Brain microvascular endothelial cell (primary cell): Measurements from ENCODE around the gene HSPB6.

Experiments used
- DNase-seq: peaks from one replicate; pipeline ENCODE4 v3.0.0-alpha.2; 2020
- H3K27ac ChIP-seq: fragments of 250-450 bp; sonication (Bioruptor Pico); 2 replicates; pipeline ENCODE4 v1.5.1; 2020; ENCODE audit warnings: mild to moderate bottlenecking, moderate library complexity
- H3K27me3 ChIP-seq: fragments of 250-450 bp; sonication (Bioruptor Pico); replicated peaks from 2 replicates; pipeline ENCODE4 v1.5.1; 2020; ENCODE audit warnings: mild to moderate bottlenecking
- H3K36me3 ChIP-seq: fragments of 250-450 bp; sonication (Bioruptor Pico); replicated peaks from 2 replicates; pipeline ENCODE4 v1.5.1; 2020; ENCODE audit warnings: mild to moderate bottlenecking
- H3K4me3 ChIP-seq: 2 replicates; pipeline ENCODE4 v1.5.1; 2011; ENCODE audit warnings: low read depth, mild to moderate bottlenecking, control low read depth, low read length, moderate library complexity
- in situ Hi-C: cut with HindIII; loops from 2 replicates; pipeline ENCODE4 v1.10.0; 2017; ENCODE audit warnings: low sequenced_read_pairs, low pct_ligation_motif_present
- TF ChIP-seq, protein P1 (sequence below): IDR thresholded peaks from 2 replicates; pipeline ENCODE4 v1.5.1; 2011; ENCODE audit warnings: low read depth, mild to moderate bottlenecking, moderate library complexity, low read length, control low read depth, inconsistent platforms; ENCODE audit errors: missing control alignments

Gene HSPB6

DNA sequence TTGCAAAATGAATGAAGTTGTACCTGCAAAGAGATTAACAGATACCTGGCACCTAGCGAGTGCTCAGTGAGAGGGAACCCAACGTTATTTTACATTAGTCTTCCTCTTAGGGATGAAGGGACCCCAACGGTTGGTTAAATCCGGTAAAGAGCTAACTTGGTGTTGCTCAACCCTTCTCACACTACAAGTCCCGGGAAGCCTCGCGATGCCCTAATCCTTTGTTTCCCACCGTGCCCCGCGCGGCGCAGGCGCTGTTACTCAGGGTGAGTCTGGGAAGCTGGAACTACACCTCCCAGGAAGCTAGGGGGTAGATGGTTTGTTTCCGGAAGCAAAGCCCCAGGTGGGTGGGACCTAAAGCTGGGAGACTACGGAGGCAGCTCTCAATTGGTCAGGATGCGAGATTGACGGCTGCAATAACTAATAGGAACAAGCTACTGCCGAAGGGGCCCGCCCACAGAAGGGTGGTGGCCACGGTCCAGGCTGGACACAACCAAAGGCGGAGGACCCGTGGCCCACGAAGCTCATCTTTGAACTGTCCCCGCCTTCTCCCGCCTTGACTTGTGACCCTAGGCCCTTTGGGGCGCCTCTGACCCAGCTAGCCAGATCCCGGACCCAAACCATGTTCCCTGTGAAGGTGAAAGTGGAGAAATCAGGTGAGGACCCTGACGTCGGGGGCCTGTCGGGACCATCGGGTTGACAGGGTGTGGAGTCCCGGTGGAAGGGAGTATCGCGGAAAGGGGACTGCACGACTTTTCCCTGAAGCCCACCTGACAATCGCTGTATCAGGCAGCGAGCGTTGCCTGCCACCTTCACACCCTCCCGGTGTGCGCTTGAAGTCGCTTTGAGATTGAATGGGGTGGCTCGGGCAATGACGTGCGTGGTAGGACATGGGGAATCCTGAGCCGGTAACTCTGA lies 8.5 kb downstream of the HSPB6 start, which contains the start of gene LIN37:
LIN37 (plus strand) TSS at position 471 of the 915 bp plus-strand sequence; CDS start at position 620, 149 bp downstream.
- Histone ChIP-seq H3K36me3 (peaks cover 14% of the 10 kb centered on the region), H3K27ac (peak within 1 kb of the TSS; percentile 35), H3K4me3 (peak within 1 kb of the TSS; percentile 100), H3K27me3 (no peaks in the 10 kb centered on the region)
- DNase-seq: peak; percentile 99
- in situ Hi-C loops: no loop called here
- TF ChIP-seq, protein P1, sequence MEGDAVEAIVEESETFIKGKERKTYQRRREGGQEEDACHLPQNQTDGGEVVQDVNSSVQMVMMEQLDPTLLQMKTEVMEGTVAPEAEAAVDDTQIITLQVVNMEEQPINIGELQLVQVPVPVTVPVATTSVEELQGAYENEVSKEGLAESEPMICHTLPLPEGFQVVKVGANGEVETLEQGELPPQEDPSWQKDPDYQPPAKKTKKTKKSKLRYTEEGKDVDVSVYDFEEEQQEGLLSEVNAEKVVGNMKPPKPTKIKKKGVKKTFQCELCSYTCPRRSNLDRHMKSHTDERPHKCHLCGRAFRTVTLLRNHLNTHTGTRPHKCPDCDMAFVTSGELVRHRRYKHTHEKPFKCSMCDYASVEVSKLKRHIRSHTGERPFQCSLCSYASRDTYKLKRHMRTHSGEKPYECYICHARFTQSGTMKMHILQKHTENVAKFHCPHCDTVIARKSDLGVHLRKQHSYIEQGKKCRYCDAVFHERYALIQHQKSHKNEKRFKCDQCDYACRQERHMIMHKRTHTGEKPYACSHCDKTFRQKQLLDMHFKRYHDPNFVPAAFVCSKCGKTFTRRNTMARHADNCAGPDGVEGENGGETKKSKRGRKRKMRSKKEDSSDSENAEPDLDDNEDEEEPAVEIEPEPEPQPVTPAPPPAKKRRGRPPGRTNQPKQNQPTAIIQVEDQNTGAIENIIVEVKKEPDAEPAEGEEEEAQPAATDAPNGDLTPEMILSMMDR: peak; percentile 14

DNA sequence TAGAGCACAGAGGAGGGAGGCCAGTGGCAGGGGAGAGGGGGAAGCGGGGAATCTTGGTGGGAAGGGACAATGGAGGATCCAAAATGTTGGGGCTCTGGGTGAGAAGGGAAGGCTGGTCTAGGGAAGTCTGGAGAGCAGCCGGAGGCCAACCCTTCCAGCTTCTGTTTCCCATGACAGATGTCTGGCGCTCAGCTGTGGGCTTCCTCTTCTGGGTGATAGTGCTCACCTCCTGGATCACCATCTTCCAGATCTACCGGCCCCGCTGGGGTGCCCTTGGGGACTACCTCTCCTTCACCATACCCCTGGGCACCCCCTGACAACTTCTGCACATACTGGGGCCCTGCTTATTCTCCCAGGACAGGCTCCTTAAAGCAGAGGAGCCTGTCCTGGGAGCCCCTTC lies 10.3 kb downstream of the HSPB6 start:
- TF ChIP-seq, protein P1: no peak
- no peaks in the 10 kb centered on the region for H3K36me3 ChIP-seq
- peak overlapping the region; percentile 84 for H3K4me3 ChIP-seq
- no peak overlapping the region for H3K27ac ChIP-seq
- in situ Hi-C loops: no loop called here
- DNase-seq: no peak
- H3K27me3 ChIP-seq: no peaks in the 10 kb centered on the region

DNA sequence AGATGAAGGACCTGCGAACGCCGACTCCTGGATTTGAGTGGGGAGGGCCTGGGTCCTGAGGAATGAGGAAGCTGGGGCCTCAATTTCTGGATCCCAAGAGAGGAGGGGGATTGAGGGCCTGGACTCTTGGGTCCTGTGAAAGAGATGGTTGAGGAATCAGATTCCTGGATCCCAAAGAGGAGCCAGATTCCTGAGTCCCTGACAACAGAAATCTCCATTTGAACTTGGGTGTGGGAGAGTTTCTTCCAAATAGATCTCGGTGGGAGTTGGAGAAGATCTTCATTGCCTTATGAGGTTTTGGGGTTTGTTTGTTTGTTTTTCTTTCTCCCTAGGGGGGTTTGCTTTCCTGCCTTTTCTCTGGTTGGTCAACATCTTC lies 10.8 kb downstream of the HSPB6 start:
- Histone ChIP-seq H3K27ac (peak overlapping the region; percentile 96), H3K36me3 (no peaks in the 10 kb centered on the region), H3K27me3 (no peaks in the 10 kb centered on the region), H3K4me3 (peak overlapping the region; percentile 84)
- in situ Hi-C loops: no loop called here
- TF ChIP-seq, protein P1: no peak
- no peak for DNase-seq

DNA sequence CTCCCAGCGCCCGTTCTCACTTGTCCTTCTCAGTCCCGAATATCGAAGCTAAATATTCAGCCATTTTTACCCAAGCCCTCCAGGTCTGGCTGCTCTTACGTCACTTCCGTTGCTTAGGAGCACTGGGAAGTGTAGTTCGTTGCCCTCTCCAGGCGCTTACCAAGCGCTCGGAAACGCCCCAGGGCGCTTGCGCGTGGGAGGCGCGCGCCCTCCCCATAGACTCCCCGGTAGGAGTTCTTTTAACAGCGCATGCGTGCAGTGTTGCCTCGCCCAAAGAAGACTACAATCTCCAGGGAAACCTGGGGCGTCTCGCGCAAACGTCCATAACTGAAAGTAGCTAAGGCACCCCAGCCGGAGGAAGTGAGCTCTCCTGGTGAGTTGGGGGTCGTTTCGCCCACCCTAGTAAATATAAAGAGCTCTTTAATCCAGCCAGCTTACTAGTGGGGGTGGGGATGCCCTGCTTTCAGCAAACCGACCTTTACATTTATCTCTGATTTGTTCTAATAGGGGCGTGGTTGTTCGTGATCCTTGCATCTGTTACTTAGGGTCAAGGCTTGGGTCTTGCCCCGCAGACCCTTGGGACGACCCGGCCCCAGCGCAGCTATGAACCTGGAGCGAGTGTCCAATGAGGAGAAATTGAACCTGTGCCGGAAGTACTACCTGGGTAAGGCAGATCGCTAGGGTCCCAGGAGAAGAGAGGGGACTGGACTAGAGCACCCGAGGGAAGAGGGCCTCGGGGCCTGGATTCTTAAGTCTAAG lies 11.3 kb downstream of the HSPB6 start, which contains the start of the genes PSENEN and U2AF1L4:
PSENEN (plus strand) TSS at position 324 of the 759 bp plus-strand sequence; CDS start at position 604, 280 bp downstream.
U2AF1L4 (minus strand) TSS at position 91 of the 759 bp plus-strand sequence; CDS start at position 64, 27 bp downstream.
- H3K36me3 ChIP-seq: no peaks in the 10 kb centered on the region
- H3K27ac ChIP-seq: peak within 1 kb of the TSS; percentile 96
- DNase-seq: peak; percentile 97
- H3K27me3 ChIP-seq: no peaks in the 10 kb centered on the region
- TF ChIP-seq, protein P1: no peak
- peak within 1 kb of the TSS; percentile 84 for H3K4me3 ChIP-seq
- in situ Hi-C loops: no loop called here

DNA sequence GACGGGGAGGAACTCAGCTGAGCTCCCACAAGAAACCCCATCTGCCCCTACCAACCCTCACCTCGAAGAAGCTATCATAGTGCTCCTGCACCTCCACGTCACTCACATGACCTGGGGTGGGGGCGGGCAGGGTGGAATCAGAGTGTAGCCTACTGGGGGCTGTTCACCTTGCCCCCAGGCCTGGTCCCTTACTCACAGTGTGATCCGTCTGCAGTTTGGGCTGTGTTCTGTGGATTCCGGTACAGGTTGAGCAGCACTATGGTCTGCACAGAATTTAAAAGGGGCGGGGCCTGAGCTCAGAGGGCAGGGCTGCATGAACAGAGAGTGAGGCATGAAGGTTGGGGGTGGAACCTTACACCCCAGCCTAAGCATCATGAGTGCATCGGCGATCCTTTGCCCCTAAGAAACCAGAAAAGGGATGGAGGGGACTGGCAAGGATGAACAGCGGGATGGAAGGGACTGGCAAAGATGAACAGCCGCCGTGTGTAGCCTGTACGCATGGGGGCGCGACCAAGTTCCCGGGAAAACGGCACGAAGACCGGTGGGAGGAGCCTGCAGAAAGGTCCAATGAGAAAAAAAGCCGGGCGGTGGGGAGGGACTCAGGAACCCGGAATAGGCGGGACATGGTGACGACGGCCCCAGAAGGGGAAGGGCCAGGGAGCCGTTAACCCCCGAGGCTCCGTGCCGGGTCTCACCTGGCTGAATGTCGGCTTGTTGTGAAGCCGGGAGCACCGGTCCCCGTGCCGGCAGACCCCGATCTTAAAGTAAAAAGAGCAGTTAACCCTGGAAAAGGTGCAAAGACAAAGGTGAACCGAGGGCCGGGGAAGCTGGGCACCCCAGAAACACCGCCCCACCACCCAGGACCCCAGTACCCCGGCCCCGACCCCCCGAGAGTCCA lies 12.2 kb downstream of the HSPB6 start:
- TF ChIP-seq, protein P1: peak; percentile 68
- Histone ChIP-seq H3K27ac (peak overlapping the region; percentile 96), H3K4me3 (peak overlapping the region; percentile 84), H3K36me3 (no peaks in the 10 kb centered on the region), H3K27me3 (no peaks in the 10 kb centered on the region)
- in situ Hi-C loops: no loop called here
- peak; percentile 97 for DNase-seq
